Measurements from ENCODE around the gene PTCD2. TPM values are rescaled to one million over a fixed set of nuclear protein-coding genes. Genes with fewer than 3 reads are reported as not detected.
"Not testable (repeated sequence)": the region's sequence is repeated elsewhere in the genome, so short reads cannot be mapped to it uniquely, and the experiment has no call there.

The PTCD2 gene
- total and polyA plus RNA-seq, 2 experiments from 2014 or later = 6.3 to 14.3 TPM

- Histone ChIP-seq H3K36me3 (no peaks in the 10 kb centered on the region), H3K9me3 (ENCODE audit: low read depth) (no peaks in the 10 kb centered on the region), H3K27me3 (no peaks in the 10 kb centered on the region), H3K4me1 (ENCODE audit: low read depth) (no peaks in the 10 kb centered on the region), H3K27ac (no peak overlapping the region), H3K4me3 (no peak overlapping the region)
- TF ChIP-seq CTCF (IDR thresholded peaks at IDR 0.05; ENCODE audit: low read depth, low read length) = peak; percentile 62
- DNase-seq (ENCODE audit: low read depth in 1 of 2, low spot score in 1 of 2) = peak in 1 of 2 donors; percentile 46
Measured at GRCh38 chr5:72394688-72395087, 74.5 kb downstream of the PTCD2 start.

- no peak for TF ChIP-seq CTCF (IDR thresholded peaks at IDR 0.05; ENCODE audit: low read depth, low read length)
- H3K4me3 ChIP-seq = no peak overlapping the region
- H3K9me3 ChIP-seq (ENCODE audit: low read depth) = peaks cover 7% of the 10 kb centered on the region
- H3K27ac ChIP-seq = no peak overlapping the region
- no peaks in the 10 kb centered on the region for H3K36me3 ChIP-seq
- H3K27me3 ChIP-seq = no peaks in the 10 kb centered on the region
- H3K4me1 ChIP-seq (ENCODE audit: low read depth) = no peaks in the 10 kb centered on the region
- DNase-seq (ENCODE audit: low read depth in 1 of 2, low spot score in 1 of 2) = no peak
Measured at GRCh38 chr5:72397836-72398235, 77.7 kb downstream of the PTCD2 start.

GRCh38 chr5:72400950-72401349, 80.8 kb downstream of the PTCD2 start:
- Histone ChIP-seq H3K9me3 (ENCODE audit: low read depth) (peaks cover 7% of the 10 kb centered on the region), H3K4me3 (no peak overlapping the region), H3K36me3 (no peaks in the 10 kb centered on the region), H3K27ac (no peak overlapping the region), H3K27me3 (no peaks in the 10 kb centered on the region), H3K4me1 (ENCODE audit: low read depth) (no peaks in the 10 kb centered on the region)
- TF ChIP-seq CTCF (IDR thresholded peaks at IDR 0.05; ENCODE audit: low read depth, low read length) = no peak
- no peak for DNase-seq (ENCODE audit: low read depth in 1 of 2, low spot score in 1 of 2)

GRCh38 chr5:72402381-72402890, 82.3 kb downstream of the PTCD2 start:
- no peak for TF ChIP-seq CTCF (IDR thresholded peaks at IDR 0.05; ENCODE audit: low read depth, low read length)
- no peaks in the 10 kb centered on the region for H3K4me1 ChIP-seq (ENCODE audit: low read depth)
- peaks cover 7% of the 10 kb centered on the region for H3K9me3 ChIP-seq (ENCODE audit: low read depth)
- H3K36me3 ChIP-seq = no peaks in the 10 kb centered on the region
- no peak overlapping the region for H3K27ac ChIP-seq
- no peak overlapping the region for H3K4me3 ChIP-seq
- no peak for DNase-seq (ENCODE audit: low read depth in 1 of 2, low spot score in 1 of 2)
- no peaks in the 10 kb centered on the region for H3K27me3 ChIP-seq

GRCh38 chr5:72402959-72403628, 82.9 kb downstream of the PTCD2 start:
- TF ChIP-seq CTCF (IDR thresholded peaks at IDR 0.05; ENCODE audit: low read depth, low read length) = peak; percentile 47
- no peaks in the 10 kb centered on the region for H3K27me3 ChIP-seq
- no peak overlapping the region for H3K27ac ChIP-seq
- no peaks in the 10 kb centered on the region for H3K4me1 ChIP-seq (ENCODE audit: low read depth)
- no peaks in the 10 kb centered on the region for H3K36me3 ChIP-seq
- no peak overlapping the region for H3K4me3 ChIP-seq
- peaks cover 7% of the 10 kb centered on the region for H3K9me3 ChIP-seq (ENCODE audit: low read depth)
- DNase-seq (ENCODE audit: low read depth in 1 of 2, low spot score in 1 of 2) = no peak

- H3K4me1 ChIP-seq (ENCODE audit: low read depth); DNase-seq (ENCODE audit: low read depth in 1 of 2, low spot score in 1 of 2); H3K27ac ChIP-seq; H3K4me3 ChIP-seq; H3K9me3 ChIP-seq (ENCODE audit: low read depth); H3K27me3 ChIP-seq; H3K36me3 ChIP-seq: not testable (repeated sequence)
Measured at GRCh38 chr5:72404771-72405170, 84.6 kb downstream of the PTCD2 start.

Measured in cardiac muscle cell (in vitro differentiated cells and primary cell).